ENCODE data around the gene ITPKA.

DNA sequence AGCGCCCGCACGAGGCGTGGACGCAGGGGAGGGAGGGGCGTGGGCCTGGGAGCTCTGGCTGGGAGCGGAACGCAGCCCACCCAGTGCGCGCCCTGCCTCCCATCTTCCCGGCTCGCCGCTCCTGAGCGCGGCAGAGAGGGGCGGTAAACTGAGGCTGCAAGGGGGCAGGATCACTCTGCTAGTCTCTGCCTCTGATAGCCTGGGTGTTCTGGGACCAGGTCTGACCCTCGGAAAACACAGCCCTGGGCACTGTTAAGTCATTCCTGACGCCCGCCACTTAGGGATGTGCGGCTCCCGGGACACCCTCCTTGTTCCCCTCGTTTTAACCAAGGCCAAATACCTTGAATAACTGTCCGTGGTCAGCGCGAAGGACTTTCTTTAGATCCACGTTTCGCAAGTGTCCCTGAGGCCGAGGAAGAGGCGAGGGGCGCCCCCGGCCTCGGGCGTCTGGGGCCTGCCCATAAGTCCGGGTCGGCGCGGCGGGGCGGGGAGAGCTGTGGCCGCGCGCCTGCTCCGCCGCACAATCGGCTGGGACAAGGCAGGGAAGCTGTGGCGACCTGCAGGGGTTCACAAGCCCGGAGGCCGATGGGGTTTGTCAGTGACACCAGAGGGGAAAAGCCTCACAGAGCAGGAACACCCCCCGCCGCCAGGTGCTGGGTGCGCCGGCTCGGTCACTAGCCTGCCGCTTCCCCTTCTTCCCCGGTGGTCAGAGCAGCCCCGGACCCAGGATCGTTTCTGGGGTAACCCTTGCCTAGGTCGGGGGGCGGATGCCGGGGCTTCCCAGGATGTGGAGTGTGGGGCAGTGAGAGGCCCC lies 1.5 kb downstream of the ITPKA start:
- TF ChIP-seq, protein P1, sequence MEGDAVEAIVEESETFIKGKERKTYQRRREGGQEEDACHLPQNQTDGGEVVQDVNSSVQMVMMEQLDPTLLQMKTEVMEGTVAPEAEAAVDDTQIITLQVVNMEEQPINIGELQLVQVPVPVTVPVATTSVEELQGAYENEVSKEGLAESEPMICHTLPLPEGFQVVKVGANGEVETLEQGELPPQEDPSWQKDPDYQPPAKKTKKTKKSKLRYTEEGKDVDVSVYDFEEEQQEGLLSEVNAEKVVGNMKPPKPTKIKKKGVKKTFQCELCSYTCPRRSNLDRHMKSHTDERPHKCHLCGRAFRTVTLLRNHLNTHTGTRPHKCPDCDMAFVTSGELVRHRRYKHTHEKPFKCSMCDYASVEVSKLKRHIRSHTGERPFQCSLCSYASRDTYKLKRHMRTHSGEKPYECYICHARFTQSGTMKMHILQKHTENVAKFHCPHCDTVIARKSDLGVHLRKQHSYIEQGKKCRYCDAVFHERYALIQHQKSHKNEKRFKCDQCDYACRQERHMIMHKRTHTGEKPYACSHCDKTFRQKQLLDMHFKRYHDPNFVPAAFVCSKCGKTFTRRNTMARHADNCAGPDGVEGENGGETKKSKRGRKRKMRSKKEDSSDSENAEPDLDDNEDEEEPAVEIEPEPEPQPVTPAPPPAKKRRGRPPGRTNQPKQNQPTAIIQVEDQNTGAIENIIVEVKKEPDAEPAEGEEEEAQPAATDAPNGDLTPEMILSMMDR (IDR thresholded peaks at IDR 0.05), result no peak
- no peak for TF ChIP-seq POLR2A (IDR thresholded peaks at IDR 0.05)

Measured in body of pancreas (tissue), 4 donors.